ENCODE results near the gene COG2.
A peak's percentile ranks its signal among the peaks of the same experiment; 100 is the strongest.

COG2 gene

GRCh38 chr1:230636575-230637148 is 5.6 kb upstream of the COG2 start:
- TF ChIP-seq CTCF (IDR thresholded peaks at IDR 0.05): no peak
- peaks cover 0 to 7% of the 10 kb centered on the region in 2 donors for H3K27me3 ChIP-seq
- H3K4me1 ChIP-seq: peaks cover 0 to under 1% (median 0%) of the 10 kb centered on the region in 4 donors
- no peak overlapping the region for H3K27ac ChIP-seq
- intact Hi-C loops (cut with DNase I; ENCODE audit: low total_unique reads): no loop called here
- no peaks in the 10 kb centered on the region for H3K9me3 ChIP-seq
- DNase-seq: no peak
- no peak overlapping the region for H3K4me3 ChIP-seq
- H3K36me3 ChIP-seq: no peaks in the 10 kb centered on the region

- Histone ChIP-seq H3K4me3 (no peak overlapping the region), H3K27ac (no peak overlapping the region), H3K4me1 (peaks cover 0 to 23% (median 20%) of the 10 kb centered on the region in 4 donors), H3K9me3 (no peaks in the 10 kb centered on the region), H3K36me3 (no peaks in the 10 kb centered on the region), H3K27me3 (peaks cover 0 to 7% of the 10 kb centered on the region in 2 donors)
- intact Hi-C loops (cut with DNase I; ENCODE audit: low total_unique reads): loop anchor here (5.0 kb wide), 1 partner anchor 133 kb away; no protein-coding TSS in a partner anchor
- no peak for TF ChIP-seq CTCF (IDR thresholded peaks at IDR 0.05)
- DNase-seq: no peak
Observed at GRCh38 chr1:230639714-230640209, 2.5 kb upstream of the COG2 start.

DNA sequence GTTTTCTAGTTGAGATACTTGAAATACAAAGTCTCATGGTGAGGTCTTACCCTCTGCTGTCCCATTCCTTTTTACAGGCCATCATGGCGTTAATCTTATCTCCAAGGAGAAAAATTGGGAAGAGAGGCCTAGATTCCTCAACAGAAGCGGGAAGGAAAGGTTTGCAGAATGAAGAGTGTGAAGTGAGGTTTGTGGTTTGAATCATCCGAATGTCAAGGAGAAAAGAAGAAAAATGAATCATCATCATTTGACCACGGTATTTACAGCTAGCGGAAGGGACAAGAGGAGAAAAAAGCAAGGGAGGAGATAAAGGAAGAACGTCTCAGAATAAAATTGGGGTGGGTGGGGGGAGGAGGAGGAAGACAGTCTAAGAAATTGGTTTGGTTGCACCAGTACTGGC is 935 bp upstream of the COG2 start:
- DNase-seq: no peak
- no peak overlapping the region for H3K27ac ChIP-seq
- peaks cover 0 to 6% of the 10 kb centered on the region in 2 donors for H3K27me3 ChIP-seq
- intact Hi-C loops (cut with DNase I; ENCODE audit: low total_unique reads): loop anchor here (5.0 kb wide), 1 partner anchor 131 kb away; no protein-coding TSS in a partner anchor
- H3K9me3 ChIP-seq: no peaks in the 10 kb centered on the region
- no peak for TF ChIP-seq CTCF (IDR thresholded peaks at IDR 0.05)
- H3K4me1 ChIP-seq: peaks cover 0 to 33% (median 23%) of the 10 kb centered on the region in 4 donors
- no peak overlapping the region for H3K4me3 ChIP-seq
- H3K36me3 ChIP-seq: no peaks in the 10 kb centered on the region

DNA sequence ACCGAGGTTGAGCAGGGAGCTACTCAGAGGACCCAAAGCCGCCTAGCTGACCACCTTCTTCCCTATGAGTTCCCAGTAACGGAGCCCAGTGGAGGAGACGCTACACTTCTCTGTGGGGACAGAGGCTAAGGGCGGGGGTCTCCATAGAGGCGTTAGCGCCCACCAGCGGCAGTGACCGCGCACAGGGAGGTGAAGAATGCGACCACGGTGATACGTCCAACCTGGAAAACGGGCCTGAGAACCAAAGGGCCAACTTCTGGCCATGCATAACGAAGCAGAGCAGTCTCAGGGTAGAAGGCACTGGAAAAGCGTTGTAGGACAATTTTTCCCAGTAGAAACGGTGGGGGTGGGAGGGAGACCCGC is 400 bp upstream of the COG2 start:
- Histone ChIP-seq H3K9me3 (no peaks in the 10 kb centered on the region), H3K4me3 (peak overlapping the region; percentile 77 to 86), H3K36me3 (peaks cover 0 to 2% (median 0%) of the 10 kb centered on the region in 3 donors), H3K27ac (no peak overlapping the region), H3K4me1 (peaks cover 0 to 33% (median 23%) of the 10 kb centered on the region in 4 donors), H3K27me3 (peaks cover 0 to 2% of the 10 kb centered on the region in 2 donors)
- intact Hi-C loops (cut with DNase I; ENCODE audit: low total_unique reads): loop anchor here (5.0 kb wide), 1 partner anchor 130 kb away; no protein-coding TSS in a partner anchor
- no peak for TF ChIP-seq CTCF (IDR thresholded peaks at IDR 0.05)
- no peak for DNase-seq

DNA sequence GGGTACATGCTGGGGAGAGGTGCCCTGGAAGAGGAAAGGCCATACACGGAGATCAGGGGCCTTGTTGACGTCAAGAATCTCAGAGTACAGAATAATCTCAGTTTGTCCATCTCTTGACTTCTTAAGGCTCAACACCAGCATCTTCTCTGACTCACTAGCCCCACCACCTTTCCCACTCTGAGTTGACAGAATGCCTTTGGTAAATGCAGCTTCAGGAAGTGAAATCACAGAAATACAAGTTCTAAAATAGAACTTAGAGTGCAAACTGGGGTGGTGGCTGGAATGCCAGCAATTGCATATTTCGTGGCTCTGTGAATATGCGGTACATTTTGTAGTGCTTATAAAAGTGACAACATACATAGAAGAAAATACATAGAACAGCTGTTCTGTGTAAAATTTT is 1.6 kb downstream of the COG2 start:
- H3K9me3 ChIP-seq: no peaks in the 10 kb centered on the region
- no peaks in the 10 kb centered on the region for H3K27me3 ChIP-seq
- peaks cover 0 to 33% (median 23%) of the 10 kb centered on the region in 4 donors for H3K4me1 ChIP-seq
- H3K36me3 ChIP-seq: peaks cover 0 to 4% (median 0%) of the 10 kb centered on the region in 3 donors
- DNase-seq: no peak
- no peak overlapping the region for H3K27ac ChIP-seq
- TF ChIP-seq CTCF (IDR thresholded peaks at IDR 0.05): no peak
- intact Hi-C loops (cut with DNase I; ENCODE audit: low total_unique reads): loop anchor here (5.0 kb wide), 1 partner anchor 128 kb away; no protein-coding TSS in a partner anchor
- peak overlapping the region in 1 of 2 donors; percentile 77 for H3K4me3 ChIP-seq
